SK-N-SH treated with all-trans-retinoic acid at 6 μM for 48 hours (cell line): ENCODE measurements around the gene PEX19.

Experiments
- ATAC-seq: fragments of 200-7000 bp; cut with Tn5 transposase; 3 replicates; pipeline ENCODE4 v1.9.1; 2020; ENCODE audit warnings: mild to moderate bottlenecking, moderate library complexity
- ARNTL ChIP-seq: fragments of 450-650 bp; formaldehyde crosslinking; IDR thresholded peaks from 2 replicates; pipeline ENCODE4 v1.5.0; 2020; ENCODE audit warnings: low read depth, mild to moderate bottlenecking, moderate library complexity, borderline replicate concordance
- BACH2 ChIP-seq: fragments of 250-450 bp; sonication (Bioruptor Pico); IDR thresholded peaks from 2 replicates; pipeline ENCODE4 v1.9.0; 2021; ENCODE audit warnings: mild to moderate bottlenecking, borderline replicate concordance
- CSDC2 ChIP-seq: fragments of 250-450 bp; sonication (Bioruptor Pico); IDR thresholded peaks from 2 replicates; pipeline ENCODE4 v1.5.0; 2020; ENCODE audit warnings: mild to moderate bottlenecking, moderate library complexity
- ESRRG ChIP-seq: fragments of 250-450 bp; sonication (Bioruptor Pico); IDR thresholded peaks from 2 replicates; pipeline ENCODE4 v1.6.1; 2021; ENCODE audit warnings: mild to moderate bottlenecking
- GLIS3 ChIP-seq: fragments of 250-450 bp; sonication (Bioruptor Pico); IDR thresholded peaks from 2 replicates; pipeline ENCODE4 v1.5.0; 2020; ENCODE audit warnings: mild to moderate bottlenecking, moderate library complexity
- ISL1 ChIP-seq: fragments of 250-450 bp; sonication (Bioruptor Pico); IDR thresholded peaks from 2 replicates; pipeline ENCODE4 v2.1.2; 2022; ENCODE audit warnings: mild to moderate bottlenecking, moderate library complexity
- OSR1 ChIP-seq: fragments of 250-450 bp; sonication (Bioruptor Pico); IDR thresholded peaks from 2 replicates; pipeline ENCODE4 v1.8.0; 2022; ENCODE audit warnings: moderate library complexity, mild to moderate bottlenecking, inconsistent platforms
- PATZ1 ChIP-seq: fragments of 250-450 bp; sonication (Bioruptor Pico); IDR thresholded peaks from 2 replicates; pipeline ENCODE4 v1.8.0; 2020; ENCODE audit warnings: mild to moderate bottlenecking, moderate library complexity, borderline replicate concordance
- POU6F1 ChIP-seq: fragments of 250-450 bp; sonication (Bioruptor Pico); IDR thresholded peaks from 2 replicates; pipeline ENCODE4 v1.8.0; 2021; ENCODE audit warnings: low read depth, mild to moderate bottlenecking, moderate library complexity, borderline replicate concordance
- PPARA ChIP-seq: fragments of 250-450 bp; sonication (Bioruptor Pico); IDR thresholded peaks from 2 replicates; pipeline ENCODE4 v1.5.0; 2020; ENCODE audit warnings: mild to moderate bottlenecking, borderline replicate concordance
- RARB ChIP-seq: fragments of 250-450 bp; sonication (Bioruptor Pico); IDR thresholded peaks from 2 replicates; pipeline ENCODE4 v1.8.0; 2021; ENCODE audit warnings: mild to moderate bottlenecking, moderate library complexity
- SNAI2 ChIP-seq: fragments of 250-450 bp; sonication (Bioruptor Pico); IDR thresholded peaks from 2 replicates; pipeline ENCODE4 v1.5.0; 2020; ENCODE audit warnings: mild to moderate bottlenecking, moderate library complexity
- TCF4 ChIP-seq: fragments of 250-450 bp; sonication (Bioruptor Pico); IDR thresholded peaks from 2 replicates; pipeline ENCODE4 v1.8.0; 2021; ENCODE audit warnings: mild to moderate bottlenecking, moderate library complexity, borderline replicate concordance
- ZC3H10 ChIP-seq: fragments of 250-450 bp; sonication (Bioruptor Pico); IDR thresholded peaks from 2 replicates; pipeline ENCODE4 v1.5.1; 2021; ENCODE audit warnings: mild to moderate bottlenecking, moderate library complexity
- ZFP3 ChIP-seq: fragments of 250-450 bp; sonication (Bioruptor Pico); IDR thresholded peaks from 2 replicates; pipeline ENCODE4 v1.5.0; 2020; ENCODE audit warnings: mild to moderate bottlenecking, moderate library complexity
- ZNF565 ChIP-seq: fragments of 450-650 bp; formaldehyde crosslinking; conservative IDR thresholded peaks from 2 replicates; pipeline ENCODE4 v1.5.0; 2020; ENCODE audit warnings: low read depth, mild to moderate bottlenecking, moderate library complexity
- ZNF70 ChIP-seq: fragments of 450-650 bp; formaldehyde crosslinking; IDR thresholded peaks from 2 replicates; pipeline ENCODE4 v1.5.0; 2020; ENCODE audit warnings: mild to moderate bottlenecking, moderate library complexity
- ZNF8 ChIP-seq: fragments of 450-650 bp; formaldehyde crosslinking; IDR thresholded peaks from 2 replicates; pipeline ENCODE4 v1.5.0; 2020; ENCODE audit warnings: mild to moderate bottlenecking, moderate library complexity
- TF ChIP-seq, protein P1 (sequence below): fragments of 250-450 bp; sonication (Bioruptor Pico); IDR thresholded peaks from 2 replicates; pipeline ENCODE4 v1.5.0; 2020; ENCODE audit warnings: mild to moderate bottlenecking, moderate library complexity
- TF ChIP-seq, protein P2 (sequence below): fragments of 250-450 bp; sonication (Bioruptor Pico); IDR thresholded peaks from 2 replicates; pipeline ENCODE4 v1.5.1; 2020; ENCODE audit warnings: low read depth, mild to moderate bottlenecking, moderate library complexity

The PEX19 gene

DNA sequence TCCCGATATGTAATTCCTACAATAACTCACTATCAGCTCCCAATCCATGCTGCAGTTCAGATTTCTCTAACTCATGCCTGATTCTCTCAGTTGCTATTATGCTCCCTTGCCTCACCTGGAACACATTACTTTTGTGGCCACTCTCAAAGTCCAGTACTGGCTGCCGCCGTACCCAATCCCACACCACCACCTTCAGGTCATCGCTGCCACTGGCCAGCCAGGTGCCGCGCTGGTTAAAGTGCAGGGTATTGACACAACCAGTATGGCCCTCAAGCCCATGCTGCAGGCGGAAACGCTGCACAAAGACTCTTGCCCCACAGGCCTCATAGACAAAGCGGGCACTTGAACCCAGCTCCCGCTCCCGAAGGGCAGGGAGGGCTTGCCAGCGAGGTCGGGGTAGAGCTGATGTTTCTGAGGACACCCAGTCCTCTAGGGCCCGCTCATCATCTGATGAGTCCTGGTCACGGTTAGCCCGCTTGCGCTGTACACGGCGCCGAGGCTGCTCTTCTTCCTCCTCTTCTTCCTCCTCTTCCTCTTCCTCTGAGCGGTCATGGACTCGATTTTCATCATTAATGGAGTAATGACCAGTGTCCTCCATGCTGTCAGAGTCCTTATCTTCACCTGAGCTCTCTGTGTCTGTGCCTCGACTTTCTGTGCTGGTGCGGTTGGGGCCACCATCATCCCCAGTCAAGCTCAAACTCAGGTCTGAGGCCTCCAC lies 45.2 kb downstream of the PEX19 start:
- TF ChIP-seq ISL1 (CRISPR knock-in tag) (no peak), GLIS3 (CRISPR knock-in tag) (no peak)
- ATAC-seq = no peak

DNA sequence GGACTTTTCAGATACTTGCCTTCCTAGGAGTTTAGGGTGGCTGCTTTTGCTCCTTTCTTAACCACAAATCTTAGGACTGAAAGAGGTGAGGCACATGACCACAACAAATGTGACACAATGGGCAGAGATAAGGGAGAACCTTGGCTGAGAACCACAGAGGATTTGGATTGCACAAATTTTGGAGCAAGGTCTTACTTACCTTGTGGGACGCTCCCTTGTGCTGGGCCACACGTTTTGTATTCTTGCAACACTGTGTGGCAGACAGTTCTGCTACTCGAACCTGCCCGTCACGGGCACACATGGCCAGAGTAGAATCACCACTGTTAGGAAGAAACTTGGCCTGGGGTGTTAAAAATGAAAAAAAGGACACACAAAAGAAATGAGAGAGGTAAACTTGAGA lies 46.5 kb downstream of the PEX19 start:
- TF ChIP-seq CSDC2 = no peak
- TF ChIP-seq ZNF70 (CRISPR knock-in tag) = no peak
- no peak for TF ChIP-seq SNAI2
- no peak for TF ChIP-seq ESRRG (CRISPR knock-in tag)
- TF ChIP-seq RARB (CRISPR knock-in tag) = no peak
- no peak for TF ChIP-seq ZNF565 (CRISPR knock-in tag)
- TF ChIP-seq ZC3H10 (CRISPR knock-in tag) = no peak
- TF ChIP-seq, protein P1, sequence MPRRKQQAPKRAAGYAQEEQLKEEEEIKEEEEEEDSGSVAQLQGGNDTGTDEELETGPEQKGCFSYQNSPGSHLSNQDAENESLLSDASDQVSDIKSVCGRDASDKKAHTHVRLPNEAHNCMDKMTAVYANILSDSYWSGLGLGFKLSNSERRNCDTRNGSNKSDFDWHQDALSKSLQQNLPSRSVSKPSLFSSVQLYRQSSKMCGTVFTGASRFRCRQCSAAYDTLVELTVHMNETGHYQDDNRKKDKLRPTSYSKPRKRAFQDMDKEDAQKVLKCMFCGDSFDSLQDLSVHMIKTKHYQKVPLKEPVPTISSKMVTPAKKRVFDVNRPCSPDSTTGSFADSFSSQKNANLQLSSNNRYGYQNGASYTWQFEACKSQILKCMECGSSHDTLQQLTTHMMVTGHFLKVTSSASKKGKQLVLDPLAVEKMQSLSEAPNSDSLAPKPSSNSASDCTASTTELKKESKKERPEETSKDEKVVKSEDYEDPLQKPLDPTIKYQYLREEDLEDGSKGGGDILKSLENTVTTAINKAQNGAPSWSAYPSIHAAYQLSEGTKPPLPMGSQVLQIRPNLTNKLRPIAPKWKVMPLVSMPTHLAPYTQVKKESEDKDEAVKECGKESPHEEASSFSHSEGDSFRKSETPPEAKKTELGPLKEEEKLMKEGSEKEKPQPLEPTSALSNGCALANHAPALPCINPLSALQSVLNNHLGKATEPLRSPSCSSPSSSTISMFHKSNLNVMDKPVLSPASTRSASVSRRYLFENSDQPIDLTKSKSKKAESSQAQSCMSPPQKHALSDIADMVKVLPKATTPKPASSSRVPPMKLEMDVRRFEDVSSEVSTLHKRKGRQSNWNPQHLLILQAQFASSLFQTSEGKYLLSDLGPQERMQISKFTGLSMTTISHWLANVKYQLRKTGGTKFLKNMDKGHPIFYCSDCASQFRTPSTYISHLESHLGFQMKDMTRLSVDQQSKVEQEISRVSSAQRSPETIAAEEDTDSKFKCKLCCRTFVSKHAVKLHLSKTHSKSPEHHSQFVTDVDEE (CRISPR knock-in tag) = no peak
- TF ChIP-seq, all 23 proteins: peak for 0
- no peak for ATAC-seq

DNA sequence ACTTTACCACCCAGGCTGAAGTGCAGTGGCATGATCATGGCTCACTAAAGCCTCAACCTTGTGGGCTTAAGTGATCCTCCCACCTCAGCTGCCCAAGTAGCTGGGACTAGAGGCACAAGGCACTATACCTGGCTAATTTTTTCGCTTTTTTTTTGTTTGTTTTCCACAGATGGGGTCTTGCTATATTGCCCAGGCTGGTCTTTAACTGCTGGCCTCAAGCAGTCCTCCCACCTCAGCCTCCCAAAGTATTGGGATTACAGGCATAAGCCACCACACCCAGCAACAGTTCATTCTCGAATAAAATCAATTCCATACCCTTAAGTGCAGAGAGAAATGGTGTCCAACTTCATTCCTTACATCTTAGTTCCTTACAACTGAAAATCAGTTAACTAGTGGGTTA lies 47.4 kb downstream of the PEX19 start:
- TF ChIP-seq ISL1 (CRISPR knock-in tag) (no peak), GLIS3 (CRISPR knock-in tag) (no peak), PATZ1 (CRISPR knock-in tag) (no peak), ZNF8 (no peak), POU6F1 (CRISPR knock-in tag) (no peak), SNAI2 (no peak), ZNF70 (CRISPR knock-in tag) (no peak), ESRRG (CRISPR knock-in tag) (no peak), TCF4 (CRISPR knock-in tag) (no peak), PPARA (CRISPR knock-in tag) (no peak), OSR1 (no peak), RARB (CRISPR knock-in tag) (no peak), ZNF565 (CRISPR knock-in tag) (no peak), ZFP3 (CRISPR knock-in tag) (no peak), ZC3H10 (CRISPR knock-in tag) (no peak), ARNTL (no peak)
- TF ChIP-seq, protein P2, sequence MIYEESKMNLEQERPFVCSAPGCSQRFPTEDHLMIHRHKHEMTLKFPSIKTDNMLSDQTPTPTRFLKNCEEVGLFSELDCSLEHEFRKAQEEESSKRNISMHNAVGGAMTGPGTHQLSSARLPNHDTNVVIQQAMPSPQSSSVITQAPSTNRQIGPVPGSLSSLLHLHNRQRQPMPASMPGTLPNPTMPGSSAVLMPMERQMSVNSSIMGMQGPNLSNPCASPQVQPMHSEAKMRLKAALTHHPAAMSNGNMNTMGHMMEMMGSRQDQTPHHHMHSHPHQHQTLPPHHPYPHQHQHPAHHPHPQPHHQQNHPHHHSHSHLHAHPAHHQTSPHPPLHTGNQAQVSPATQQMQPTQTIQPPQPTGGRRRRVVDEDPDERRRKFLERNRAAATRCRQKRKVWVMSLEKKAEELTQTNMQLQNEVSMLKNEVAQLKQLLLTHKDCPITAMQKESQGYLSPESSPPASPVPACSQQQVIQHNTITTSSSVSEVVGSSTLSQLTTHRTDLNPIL (CRISPR knock-in tag) = no peak
- ATAC-seq = no peak

GRCh38 chr1:160236806-160237205 lies 48.1 kb downstream of the PEX19 start:
- no peak for ATAC-seq
- TF ChIP-seq OSR1 (no peak), ZC3H10 (CRISPR knock-in tag) (no peak), ESRRG (CRISPR knock-in tag) (no peak), BACH2 (CRISPR knock-in tag) (no peak)
